ENCODE data around the gene DHX15. TPM values are rescaled to one million over a fixed set of nuclear protein-coding genes. Genes with fewer than 3 reads are reported as not detected.

DHX15 gene
- polyA plus RNA-seq, result 142 TPM
- long read RNA-seq, donor 1, transcript DHX15-201 (14 exons, 2,994 nt), result major isoform, 10 of 39 reads
- long read RNA-seq, donor 1, partial matches to known transcripts, result 21 of 39 reads
- long read RNA-seq, donor 1, other reads (novel, unspliced or antisense), result 0 of 39 reads
- long read RNA-seq, donor 2, transcript DHX15-204 (4 exons, 3,028 nt), result minor isoform, 12 of 89 reads
- long read RNA-seq, donor 2, transcript DHX15-208 (3 exons, 2,071 nt), result minor isoform, 6 of 89 reads
- long read RNA-seq, donor 2, transcript DHX15-209 (2 exons, 1,848 nt), result minor isoform, 6 of 89 reads
- long read RNA-seq, donor 2, transcript DHX15-201 (14 exons, 2,994 nt), result major isoform, 17 of 89 reads
- long read RNA-seq, donor 2, partial matches to known transcripts, result 46 of 89 reads
- long read RNA-seq, donor 2, other reads (novel, unspliced or antisense), result 0 of 89 reads
- long read RNA-seq, donor 3, transcript DHX15-208 (3 exons, 2,071 nt), result minor isoform, 5 of 122 reads
- long read RNA-seq, donor 3, transcript DHX15-204 (4 exons, 3,028 nt), result minor isoform, 6 of 122 reads
- long read RNA-seq, donor 3, transcript DHX15-209 (2 exons, 1,848 nt), result minor isoform, 10 of 122 reads
- long read RNA-seq, donor 3, transcript DHX15-201 (14 exons, 2,994 nt), result major isoform, 28 of 122 reads
- long read RNA-seq, donor 3, partial matches to known transcripts, result 72 of 122 reads
- long read RNA-seq, donor 3, other reads (novel, unspliced or antisense), result 0 of 122 reads
- long read RNA-seq, donor 4, partial matches to known transcripts, result 0 of 4 reads
- long read RNA-seq, donor 4, other reads (novel, unspliced or antisense), result 0 of 4 reads
- long read RNA-seq, donor 5, transcript DHX15-201 (14 exons, 2,994 nt), result major isoform, 12 of 35 reads
- long read RNA-seq, donor 5, transcript DHX15-204 (4 exons, 3,028 nt), result minor isoform, 6 of 35 reads
- long read RNA-seq, donor 5, partial matches to known transcripts, result 12 of 35 reads
- long read RNA-seq, donor 5, other reads (novel, unspliced or antisense), result 0 of 35 reads
- long read RNA-seq, donor 6, transcript DHX15-201 (14 exons, 2,994 nt), result major isoform, 20 of 59 reads
- long read RNA-seq, donor 6, transcript DHX15-209 (2 exons, 1,848 nt), result minor isoform, 11 of 59 reads
- long read RNA-seq, donor 6, partial matches to known transcripts, result 25 of 59 reads
- long read RNA-seq, donor 6, other reads (novel, unspliced or antisense), result 0 of 59 reads
- long read RNA-seq, donor 7, transcript DHX15-201 (14 exons, 2,994 nt), result major isoform, 6 of 54 reads
- long read RNA-seq, donor 7, transcript DHX15-204 (4 exons, 3,028 nt), result minor isoform, 5 of 54 reads
- long read RNA-seq, donor 7, partial matches to known transcripts, result 38 of 54 reads
- long read RNA-seq, donor 7, other reads (novel, unspliced or antisense), result 0 of 54 reads
- long read RNA-seq, donor 8, transcript DHX15-209 (2 exons, 1,848 nt), result minor isoform, 7 of 112 reads
- long read RNA-seq, donor 8, transcript DHX15-201 (14 exons, 2,994 nt), result major isoform, 13 of 112 reads
- long read RNA-seq, donor 8, partial matches to known transcripts, result 84 of 112 reads
- long read RNA-seq, donor 8, other reads (novel, unspliced or antisense), result 0 of 112 reads
- long read RNA-seq, donor 9, transcript DHX15-204 (4 exons, 3,028 nt), result minor isoform, 7 of 60 reads
- long read RNA-seq, donor 9, transcript DHX15-201 (14 exons, 2,994 nt), result major isoform, 20 of 60 reads
- long read RNA-seq, donor 9, transcript DHX15-209 (2 exons, 1,848 nt), result minor isoform, 5 of 60 reads
- long read RNA-seq, donor 9, partial matches to known transcripts, result 25 of 60 reads
- long read RNA-seq, donor 9, other reads (novel, unspliced or antisense), result 0 of 60 reads
- long read RNA-seq, donor 10, transcript DHX15-204 (4 exons, 3,028 nt), result minor isoform, 9 of 92 reads
- long read RNA-seq, donor 10, transcript DHX15-201 (14 exons, 2,994 nt), result major isoform, 31 of 92 reads
- long read RNA-seq, donor 10, partial matches to known transcripts, result 47 of 92 reads
- long read RNA-seq, donor 10, other reads (novel, unspliced or antisense), result 0 of 92 reads
- long read RNA-seq, donor 11, transcript DHX15-204 (4 exons, 3,028 nt), result minor isoform, 6 of 44 reads
- long read RNA-seq, donor 11, transcript DHX15-201 (14 exons, 2,994 nt), result major isoform, 12 of 44 reads
- long read RNA-seq, donor 11, partial matches to known transcripts, result 15 of 44 reads
- long read RNA-seq, donor 11, other reads (novel, unspliced or antisense), result 5 of 44 reads

DNA sequence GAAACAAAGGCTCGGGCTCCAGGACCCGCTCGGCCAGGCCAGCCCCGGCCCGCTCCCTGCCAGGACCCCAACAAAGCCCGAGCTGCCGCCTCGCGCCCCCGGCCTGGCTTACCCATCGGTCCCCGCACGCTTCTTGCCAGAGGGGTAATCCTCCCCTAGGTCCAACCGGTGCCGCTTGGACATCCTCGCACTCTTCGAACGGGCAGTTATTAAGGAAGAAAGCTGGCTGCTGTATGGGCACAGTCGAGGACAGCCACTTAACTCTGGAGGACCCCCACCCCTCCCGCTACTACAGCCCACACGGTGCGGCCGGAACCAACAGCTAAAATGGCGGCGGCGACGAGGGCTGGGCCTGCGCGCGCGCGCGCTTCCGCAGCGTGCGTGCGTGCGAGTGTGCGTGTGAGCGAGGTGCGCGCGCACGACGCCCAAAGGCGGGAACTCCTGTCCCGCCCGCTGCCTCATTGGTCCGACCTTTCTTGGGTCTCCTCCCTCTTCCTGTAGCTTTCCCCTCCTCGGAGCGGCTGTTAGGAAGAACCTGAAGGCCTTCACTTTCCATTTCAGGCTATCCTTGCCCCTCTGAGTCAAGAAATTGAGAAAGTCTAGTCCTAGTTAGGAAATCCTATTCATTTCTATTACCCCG lies at the start of gene DHX15:
Gene DHX15 (minus strand): TSS at position 344 of the 640 bp plus-strand sequence. CDS start 161 bp downstream, at position 183.
- peak within 1 kb of the TSS; percentile 97 for H3K27ac ChIP-seq (ENCODE audit: low read length)
- no peaks in the 10 kb centered on the region for H3K27me3 ChIP-seq (ENCODE audit: control insufficient read depth, insufficient read depth, low read length)
- no peaks in the 10 kb centered on the region for H3K9me3 ChIP-seq (ENCODE audit: control insufficient read depth, low read depth, low read length)
- WGBS (ENCODE audit: insufficient coverage, low lambda C conversion rate), result no CpG with 5 or more reads among the region's 52 CpGs
- peaks cover 5% of the 10 kb centered on the region for H3K36me3 ChIP-seq (ENCODE audit: control insufficient read depth, insufficient read depth, low read length)
- H3K4me3 ChIP-seq (ENCODE audit: low read length), result peak within 1 kb of the TSS; percentile 93
- H3K4me1 ChIP-seq (ENCODE audit: control insufficient read depth, insufficient read depth, low read length), result no peaks in the 10 kb centered on the region
- peak; percentile 98 for DNase-seq

DNA sequence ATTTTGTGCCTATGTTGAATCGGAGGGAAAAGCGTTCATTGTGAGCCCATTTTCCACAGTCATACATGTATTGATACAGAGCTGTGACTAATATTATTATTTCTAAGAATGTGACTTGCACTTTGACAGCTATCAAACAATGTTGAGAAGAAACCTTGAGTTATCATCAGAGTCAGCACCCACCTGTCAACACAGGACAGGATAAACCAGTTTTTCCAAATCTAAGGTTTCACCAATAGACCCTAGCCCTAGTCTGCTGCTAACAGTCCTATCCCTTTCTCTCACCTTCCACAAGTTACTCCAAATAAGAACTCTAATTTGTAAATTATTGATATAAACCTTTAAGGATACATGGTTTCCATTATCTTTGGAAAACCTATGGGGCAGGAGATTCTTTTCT lies 47.7 kb upstream of the DHX15 start:
- H3K27ac ChIP-seq (ENCODE audit: low read length), result no peak overlapping the region
- no peaks in the 10 kb centered on the region for H3K27me3 ChIP-seq (ENCODE audit: control insufficient read depth, insufficient read depth, low read length)
- no peaks in the 10 kb centered on the region for H3K36me3 ChIP-seq (ENCODE audit: control insufficient read depth, insufficient read depth, low read length)
- WGBS (ENCODE audit: insufficient coverage, low lambda C conversion rate), result 100% methylated on average over 1 of the region's 2 CpGs
- DNase-seq, result no peak
- H3K4me3 ChIP-seq (ENCODE audit: low read length), result no peak overlapping the region
- H3K9me3 ChIP-seq (ENCODE audit: control insufficient read depth, low read depth, low read length), result no peaks in the 10 kb centered on the region
- H3K4me1 ChIP-seq (ENCODE audit: control insufficient read depth, insufficient read depth, low read length), result no peaks in the 10 kb centered on the region

DNA sequence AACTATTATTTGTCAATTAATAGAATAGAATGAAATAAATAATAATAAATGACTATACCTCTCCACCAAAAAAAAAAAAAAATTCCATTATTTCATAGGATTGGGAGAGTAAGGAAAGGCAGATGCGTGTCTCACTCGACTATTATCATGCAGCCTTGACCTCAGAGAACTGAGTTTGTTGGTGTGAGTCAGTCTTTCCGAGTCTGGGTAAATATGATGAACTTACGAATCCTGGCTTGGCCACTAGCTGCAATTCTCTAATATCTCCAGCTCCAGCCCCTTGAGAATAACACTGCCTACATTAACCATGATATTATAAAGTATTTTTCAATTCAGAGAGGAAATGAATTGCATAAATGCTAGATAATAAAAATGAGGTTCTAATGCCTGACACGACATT lies 46.6 kb upstream of the DHX15 start:
- no peaks in the 10 kb centered on the region for H3K27me3 ChIP-seq (ENCODE audit: control insufficient read depth, insufficient read depth, low read length)
- WGBS (ENCODE audit: insufficient coverage, low lambda C conversion rate), result 75% methylated on average over 1 of the region's 5 CpGs
- no peaks in the 10 kb centered on the region for H3K36me3 ChIP-seq (ENCODE audit: control insufficient read depth, insufficient read depth, low read length)
- H3K27ac ChIP-seq (ENCODE audit: low read length), result no peak overlapping the region
- H3K9me3 ChIP-seq (ENCODE audit: control insufficient read depth, low read depth, low read length), result no peaks in the 10 kb centered on the region
- DNase-seq, result no peak
- H3K4me3 ChIP-seq (ENCODE audit: low read length), result no peak overlapping the region
- no peaks in the 10 kb centered on the region for H3K4me1 ChIP-seq (ENCODE audit: control insufficient read depth, insufficient read depth, low read length)

DNA sequence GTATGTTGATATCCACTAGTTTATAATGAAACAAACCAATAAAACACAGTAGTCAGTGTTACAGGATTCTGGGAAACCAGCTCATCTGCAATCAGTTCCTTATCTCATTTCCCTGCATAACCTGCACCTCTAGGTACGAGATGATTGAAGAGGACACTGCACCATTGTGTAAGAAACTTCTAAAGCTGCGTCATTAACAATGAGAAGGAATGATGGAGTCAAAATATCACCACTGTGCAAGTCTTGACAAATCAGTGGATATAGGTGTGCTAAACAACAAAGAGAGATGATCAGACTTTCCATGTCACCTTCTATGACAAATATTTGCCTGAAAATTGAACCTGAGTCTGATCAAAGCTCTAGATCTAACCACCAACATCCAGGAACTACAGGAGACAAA lies 40.7 kb upstream of the DHX15 start:
- no peak overlapping the region for H3K4me3 ChIP-seq (ENCODE audit: low read length)
- H3K27me3 ChIP-seq (ENCODE audit: control insufficient read depth, insufficient read depth, low read length), result no peaks in the 10 kb centered on the region
- no peaks in the 10 kb centered on the region for H3K4me1 ChIP-seq (ENCODE audit: control insufficient read depth, insufficient read depth, low read length)
- no peak for DNase-seq
- no peaks in the 10 kb centered on the region for H3K36me3 ChIP-seq (ENCODE audit: control insufficient read depth, insufficient read depth, low read length)
- H3K27ac ChIP-seq (ENCODE audit: low read length), result no peak overlapping the region
- no CpG with 5 or more reads among the region's 2 CpGs for WGBS (ENCODE audit: insufficient coverage, low lambda C conversion rate)
- H3K9me3 ChIP-seq (ENCODE audit: control insufficient read depth, low read depth, low read length), result no peaks in the 10 kb centered on the region

DNA sequence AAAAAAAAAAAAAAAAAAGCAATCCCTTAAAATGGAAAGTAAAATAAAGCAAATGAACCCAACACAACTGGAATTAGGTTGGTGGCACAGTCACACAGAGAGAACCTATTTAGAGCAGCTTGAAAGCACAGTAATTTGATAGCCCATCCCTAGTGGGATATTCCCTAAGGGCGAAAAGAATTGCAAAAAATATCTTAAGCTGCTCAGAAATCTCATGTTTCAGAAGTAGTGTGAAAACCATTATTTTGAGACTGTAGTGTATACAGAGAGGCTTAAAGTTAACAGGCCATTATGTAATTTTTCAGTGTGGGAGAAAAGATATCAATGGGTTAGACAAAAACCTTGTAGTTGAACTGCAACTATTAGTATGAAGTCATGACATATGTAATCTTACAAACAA lies 40.0 kb upstream of the DHX15 start:
- DNase-seq, result no peak
- H3K27me3 ChIP-seq (ENCODE audit: control insufficient read depth, insufficient read depth, low read length), result no peaks in the 10 kb centered on the region
- H3K4me3 ChIP-seq (ENCODE audit: low read length), result no peak overlapping the region
- H3K9me3 ChIP-seq (ENCODE audit: control insufficient read depth, low read depth, low read length), result no peaks in the 10 kb centered on the region
- no peak overlapping the region for H3K27ac ChIP-seq (ENCODE audit: low read length)
- WGBS (ENCODE audit: insufficient coverage, low lambda C conversion rate), result no CpG with 5 or more reads among the region's 1 CpG
- H3K36me3 ChIP-seq (ENCODE audit: control insufficient read depth, insufficient read depth, low read length), result no peaks in the 10 kb centered on the region
- no peaks in the 10 kb centered on the region for H3K4me1 ChIP-seq (ENCODE audit: control insufficient read depth, insufficient read depth, low read length)

DNA sequence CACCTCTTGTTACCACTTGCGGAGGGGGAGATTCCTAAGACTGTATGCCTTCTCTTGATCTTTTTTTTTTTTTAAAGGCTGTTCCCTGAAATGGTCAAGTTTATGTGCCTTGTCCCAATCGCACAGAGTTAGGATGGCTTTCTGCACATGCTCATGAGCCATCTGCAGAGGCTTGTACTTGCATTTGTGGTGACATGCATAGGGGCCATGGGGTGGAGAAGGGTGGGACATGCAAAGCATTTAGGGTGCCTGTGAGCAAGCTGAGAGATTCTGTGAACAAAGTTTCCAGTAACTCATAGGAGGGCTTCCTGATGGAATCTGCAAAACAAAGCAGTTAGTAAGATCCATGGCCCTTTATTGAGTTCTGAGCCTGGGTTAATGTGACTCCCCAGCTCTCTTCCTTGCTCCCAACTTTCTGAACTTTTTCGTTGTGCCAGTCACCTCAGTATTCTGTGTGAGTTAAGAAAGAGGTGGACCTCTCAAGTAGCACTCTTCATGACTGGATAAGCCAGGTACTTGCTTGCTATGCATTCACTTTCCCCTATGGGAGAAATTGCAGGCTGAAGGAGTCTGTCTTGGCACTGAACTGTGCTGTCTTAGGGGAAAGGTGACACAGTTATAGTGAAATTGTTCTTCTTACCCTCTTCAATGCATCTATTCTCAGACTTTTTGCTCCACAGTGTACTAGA lies 37.9 kb upstream of the DHX15 start:
- H3K27ac ChIP-seq (ENCODE audit: low read length), result no peak overlapping the region
- no peaks in the 10 kb centered on the region for H3K4me1 ChIP-seq (ENCODE audit: control insufficient read depth, insufficient read depth, low read length)
- H3K27me3 ChIP-seq (ENCODE audit: control insufficient read depth, insufficient read depth, low read length), result no peaks in the 10 kb centered on the region
- no CpG with 5 or more reads among the region's 3 CpGs for WGBS (ENCODE audit: insufficient coverage, low lambda C conversion rate)
- H3K36me3 ChIP-seq (ENCODE audit: control insufficient read depth, insufficient read depth, low read length), result no peaks in the 10 kb centered on the region
- no peaks in the 10 kb centered on the region for H3K9me3 ChIP-seq (ENCODE audit: control insufficient read depth, low read depth, low read length)
- no peak overlapping the region for H3K4me3 ChIP-seq (ENCODE audit: low read length)
- no peak for DNase-seq

DNA sequence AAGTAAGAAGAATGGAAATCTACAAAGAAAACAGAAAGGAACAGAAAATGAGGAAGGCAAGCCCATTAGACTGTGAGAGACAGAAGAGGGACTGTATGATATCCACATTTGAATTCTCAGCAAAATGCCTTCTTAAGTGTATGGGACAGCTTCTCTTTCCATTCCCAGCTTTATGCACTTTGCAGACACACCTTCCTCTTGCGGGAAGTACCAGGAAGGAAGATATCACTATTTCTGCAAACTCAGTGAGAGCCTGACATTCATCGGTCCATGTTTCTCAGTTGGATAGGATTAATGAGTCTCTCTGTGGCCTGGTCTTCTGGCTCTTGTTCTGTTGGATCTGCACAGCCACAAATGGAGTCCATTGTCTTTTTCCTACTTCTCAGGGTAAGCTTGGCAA lies 31.6 kb upstream of the DHX15 start:
- 100% methylated on average over 1 of the region's 2 CpGs for WGBS (ENCODE audit: insufficient coverage, low lambda C conversion rate)
- Histone ChIP-seq H3K27ac (ENCODE audit: low read length) (no peak overlapping the region), H3K4me1 (ENCODE audit: control insufficient read depth, insufficient read depth, low read length) (no peaks in the 10 kb centered on the region), H3K36me3 (ENCODE audit: control insufficient read depth, insufficient read depth, low read length) (no peaks in the 10 kb centered on the region), H3K27me3 (ENCODE audit: control insufficient read depth, insufficient read depth, low read length) (no peaks in the 10 kb centered on the region), H3K4me3 (ENCODE audit: low read length) (no peak overlapping the region), H3K9me3 (ENCODE audit: control insufficient read depth, low read depth, low read length) (no peaks in the 10 kb centered on the region)
- DNase-seq, result no peak

DNA sequence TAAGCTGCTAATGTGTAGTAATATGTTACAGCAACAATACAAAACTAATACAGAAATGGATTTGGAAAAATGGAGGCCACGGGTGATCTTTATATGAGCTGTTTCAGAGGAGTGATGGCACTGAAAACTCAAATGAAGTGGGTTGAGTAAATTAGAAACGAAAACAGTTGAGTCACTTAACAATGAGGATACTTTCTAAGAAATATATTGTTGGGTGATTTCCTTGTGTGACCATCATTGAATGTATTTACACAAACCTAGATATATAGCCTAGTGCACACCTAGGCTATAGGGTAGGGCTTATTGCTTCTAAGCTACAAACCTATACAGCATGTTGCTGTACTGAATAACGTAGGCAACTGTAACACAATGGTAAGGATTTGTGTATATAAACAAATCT lies 30.5 kb upstream of the DHX15 start:
- H3K36me3 ChIP-seq (ENCODE audit: control insufficient read depth, insufficient read depth, low read length), result no peaks in the 10 kb centered on the region
- no peaks in the 10 kb centered on the region for H3K9me3 ChIP-seq (ENCODE audit: control insufficient read depth, low read depth, low read length)
- no peak overlapping the region for H3K4me3 ChIP-seq (ENCODE audit: low read length)
- no peak for DNase-seq
- H3K27me3 ChIP-seq (ENCODE audit: control insufficient read depth, insufficient read depth, low read length), result no peaks in the 10 kb centered on the region
- WGBS (ENCODE audit: insufficient coverage, low lambda C conversion rate), result 88% methylated on average over 1 of the region's 3 CpGs
- H3K27ac ChIP-seq (ENCODE audit: low read length), result no peak overlapping the region
- no peaks in the 10 kb centered on the region for H3K4me1 ChIP-seq (ENCODE audit: control insufficient read depth, insufficient read depth, low read length)
